ENCODE data around the gene MGAT5. TPM values are rescaled to one million over a fixed set of nuclear protein-coding genes. Genes with fewer than 3 reads are reported as not detected.
A peak's percentile ranks its signal among the peaks of the same experiment; 100 is the strongest.

MGAT5 gene
- total RNA-seq, 1 donor from 2014 or later: 58.8 TPM

DNA sequence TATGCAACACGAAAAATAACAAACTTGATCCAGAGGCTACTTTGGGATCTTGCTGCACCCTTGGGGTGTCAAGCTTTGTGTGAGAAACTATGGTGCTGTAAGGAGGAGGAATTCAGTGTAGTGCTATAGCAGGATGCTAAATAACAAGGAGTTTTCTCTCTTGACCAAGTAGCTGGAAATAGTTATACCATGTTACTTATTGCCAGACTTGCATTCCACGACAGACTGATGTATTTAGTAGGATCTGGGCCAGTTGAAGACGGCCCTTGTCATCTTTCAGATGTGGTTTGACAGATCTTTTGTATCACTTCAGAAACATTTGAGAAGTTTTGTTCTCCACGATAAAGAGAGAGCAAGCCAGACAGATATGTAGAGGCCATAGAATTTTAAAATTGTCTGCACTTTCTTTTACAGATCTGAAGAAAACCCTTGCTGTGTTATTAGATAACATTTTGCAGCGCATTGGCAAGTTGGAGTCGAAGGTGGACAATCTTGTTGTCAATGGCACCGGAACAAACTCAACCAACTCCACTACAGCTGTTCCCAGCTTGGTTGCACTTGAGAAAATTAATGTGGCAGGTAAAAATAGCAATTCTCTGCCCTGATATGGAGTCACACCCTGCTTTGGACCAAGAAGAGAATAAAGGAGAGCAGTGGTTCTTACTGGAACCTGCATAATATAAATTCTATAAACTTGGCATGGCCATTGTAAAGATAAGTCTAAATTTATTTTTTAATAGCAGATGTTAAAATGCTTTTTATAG, 16.3 kb downstream of the MGAT5 start:
- H3K27me3 Mint-ChIP-seq (ENCODE audit: unreplicated experiment): no peaks in the 10 kb centered on the region
- peaks cover 1% of the 10 kb centered on the region for H3K9me3 Mint-ChIP-seq (ENCODE audit: unreplicated experiment)
- H3K36me3 Mint-ChIP-seq (ENCODE audit: unreplicated experiment): no peaks in the 10 kb centered on the region
- no peak overlapping the region for H3K4me3 Mint-ChIP-seq (ENCODE audit: unreplicated experiment)
- TF ChIP-seq, protein P1, sequence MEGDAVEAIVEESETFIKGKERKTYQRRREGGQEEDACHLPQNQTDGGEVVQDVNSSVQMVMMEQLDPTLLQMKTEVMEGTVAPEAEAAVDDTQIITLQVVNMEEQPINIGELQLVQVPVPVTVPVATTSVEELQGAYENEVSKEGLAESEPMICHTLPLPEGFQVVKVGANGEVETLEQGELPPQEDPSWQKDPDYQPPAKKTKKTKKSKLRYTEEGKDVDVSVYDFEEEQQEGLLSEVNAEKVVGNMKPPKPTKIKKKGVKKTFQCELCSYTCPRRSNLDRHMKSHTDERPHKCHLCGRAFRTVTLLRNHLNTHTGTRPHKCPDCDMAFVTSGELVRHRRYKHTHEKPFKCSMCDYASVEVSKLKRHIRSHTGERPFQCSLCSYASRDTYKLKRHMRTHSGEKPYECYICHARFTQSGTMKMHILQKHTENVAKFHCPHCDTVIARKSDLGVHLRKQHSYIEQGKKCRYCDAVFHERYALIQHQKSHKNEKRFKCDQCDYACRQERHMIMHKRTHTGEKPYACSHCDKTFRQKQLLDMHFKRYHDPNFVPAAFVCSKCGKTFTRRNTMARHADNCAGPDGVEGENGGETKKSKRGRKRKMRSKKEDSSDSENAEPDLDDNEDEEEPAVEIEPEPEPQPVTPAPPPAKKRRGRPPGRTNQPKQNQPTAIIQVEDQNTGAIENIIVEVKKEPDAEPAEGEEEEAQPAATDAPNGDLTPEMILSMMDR (IDR thresholded peaks at IDR 0.05; ENCODE audit: partially characterized antibody, unreplicated experiment): no peak
- H3K4me1 Mint-ChIP-seq (ENCODE audit: low read depth, unreplicated experiment): peaks cover 22% of the 10 kb centered on the region
- no peak for DNase-seq
- H3K27ac Mint-ChIP-seq (ENCODE audit: unreplicated experiment): no peak overlapping the region

DNA sequence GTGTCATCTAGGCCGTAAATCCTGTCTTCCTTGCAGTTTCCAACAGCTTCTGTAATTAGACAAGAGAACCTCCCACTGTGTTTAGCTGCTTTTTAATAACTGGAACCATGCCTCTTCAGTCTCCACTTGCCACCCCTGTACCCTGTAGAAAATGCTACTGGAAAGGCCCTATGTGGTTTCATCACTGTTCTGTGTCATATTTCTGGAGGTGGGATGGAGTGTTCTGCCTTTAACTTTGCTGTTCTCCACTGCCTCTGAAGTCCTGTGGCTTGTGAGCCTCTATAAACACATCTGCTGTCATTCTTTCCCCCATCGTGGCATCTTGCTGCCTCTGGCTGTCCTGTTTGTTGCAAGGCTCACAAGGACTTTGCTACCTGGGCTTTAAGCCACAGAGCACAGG, 17.9 kb downstream of the MGAT5 start:
- H3K4me3 Mint-ChIP-seq (ENCODE audit: unreplicated experiment): no peak overlapping the region
- peaks cover 3% of the 10 kb centered on the region for H3K9me3 Mint-ChIP-seq (ENCODE audit: unreplicated experiment)
- H3K36me3 Mint-ChIP-seq (ENCODE audit: unreplicated experiment): no peaks in the 10 kb centered on the region
- no peak overlapping the region for H3K27ac Mint-ChIP-seq (ENCODE audit: unreplicated experiment)
- DNase-seq: no peak
- no peaks in the 10 kb centered on the region for H3K27me3 Mint-ChIP-seq (ENCODE audit: unreplicated experiment)
- TF ChIP-seq, protein P1 (IDR thresholded peaks at IDR 0.05; ENCODE audit: partially characterized antibody, unreplicated experiment): no peak
- peaks cover 23% of the 10 kb centered on the region for H3K4me1 Mint-ChIP-seq (ENCODE audit: low read depth, unreplicated experiment)

DNA sequence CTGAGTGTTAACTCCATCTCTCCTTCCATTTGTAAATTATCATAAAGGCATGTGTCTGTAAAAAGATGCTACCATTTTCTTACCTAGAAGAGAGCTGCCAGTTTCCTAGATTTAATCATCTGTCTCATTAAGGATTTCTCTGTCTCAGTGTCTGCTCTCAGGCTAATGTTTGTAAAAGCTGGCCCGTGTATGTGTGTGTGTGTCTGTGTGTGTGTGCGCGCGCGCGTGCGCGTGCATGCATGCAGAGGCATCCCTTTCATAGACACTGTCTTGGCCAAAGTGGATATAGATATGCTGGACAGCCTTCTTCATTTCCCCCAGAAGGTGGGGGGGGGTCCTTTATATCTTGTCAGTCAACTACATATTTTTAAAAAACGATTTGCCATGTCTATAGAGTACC, 18.9 kb downstream of the MGAT5 start:
- Mint-ChIP-seq H3K4me3 (ENCODE audit: unreplicated experiment) (no peak overlapping the region), H3K9me3 (ENCODE audit: unreplicated experiment) (peaks cover 3% of the 10 kb centered on the region), H3K36me3 (ENCODE audit: unreplicated experiment) (no peaks in the 10 kb centered on the region), H3K4me1 (ENCODE audit: low read depth, unreplicated experiment) (peaks cover 19% of the 10 kb centered on the region), H3K27me3 (ENCODE audit: unreplicated experiment) (peaks cover 2% of the 10 kb centered on the region), H3K27ac (ENCODE audit: unreplicated experiment) (no peak overlapping the region)
- DNase-seq: peak; percentile 30
- TF ChIP-seq, protein P1 (IDR thresholded peaks at IDR 0.05; ENCODE audit: partially characterized antibody, unreplicated experiment): no peak

DNA sequence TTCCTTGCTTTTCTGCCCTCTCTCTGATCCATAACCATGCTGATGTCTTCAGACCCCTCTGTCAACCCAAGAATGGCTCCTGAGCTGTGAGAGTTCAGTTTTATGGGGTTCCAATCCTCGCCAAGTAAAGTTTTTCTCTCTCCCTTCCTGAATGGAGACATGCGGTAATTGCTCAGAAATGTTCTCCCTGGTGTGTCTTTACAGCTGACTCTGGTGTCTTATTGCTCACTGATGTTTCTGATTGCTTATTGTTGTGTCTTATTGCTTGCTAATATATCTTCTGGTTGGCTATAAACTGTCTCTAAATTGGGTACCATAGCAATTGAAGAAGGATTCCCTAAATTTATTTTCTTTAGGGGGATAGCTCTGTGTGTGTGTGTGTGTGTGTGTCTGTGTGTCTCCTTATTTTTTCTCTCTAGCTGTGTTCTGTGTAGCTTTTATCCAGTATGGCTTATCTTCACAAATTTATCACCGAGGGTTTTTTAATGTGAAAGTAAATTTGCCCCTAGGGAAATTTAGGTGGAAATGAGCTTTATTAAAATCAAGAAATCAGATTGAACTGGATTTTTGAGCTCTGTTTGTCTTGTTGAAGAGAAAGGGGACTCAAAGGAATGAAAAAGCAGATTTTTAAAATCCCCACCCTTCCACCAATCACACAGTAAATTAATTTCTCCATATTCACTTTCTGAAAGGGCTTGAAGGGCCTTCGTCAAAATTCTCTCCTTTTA, 19.5 kb downstream of the MGAT5 start:
- TF ChIP-seq, protein P1 (IDR thresholded peaks at IDR 0.05; ENCODE audit: partially characterized antibody, unreplicated experiment): no peak
- H3K27me3 Mint-ChIP-seq (ENCODE audit: unreplicated experiment): peaks cover 2% of the 10 kb centered on the region
- peaks cover 3% of the 10 kb centered on the region for H3K9me3 Mint-ChIP-seq (ENCODE audit: unreplicated experiment)
- H3K4me1 Mint-ChIP-seq (ENCODE audit: low read depth, unreplicated experiment): peaks cover 19% of the 10 kb centered on the region
- no peak overlapping the region for H3K4me3 Mint-ChIP-seq (ENCODE audit: unreplicated experiment)
- H3K27ac Mint-ChIP-seq (ENCODE audit: unreplicated experiment): no peak overlapping the region
- no peaks in the 10 kb centered on the region for H3K36me3 Mint-ChIP-seq (ENCODE audit: unreplicated experiment)
- DNase-seq: no peak

DNA sequence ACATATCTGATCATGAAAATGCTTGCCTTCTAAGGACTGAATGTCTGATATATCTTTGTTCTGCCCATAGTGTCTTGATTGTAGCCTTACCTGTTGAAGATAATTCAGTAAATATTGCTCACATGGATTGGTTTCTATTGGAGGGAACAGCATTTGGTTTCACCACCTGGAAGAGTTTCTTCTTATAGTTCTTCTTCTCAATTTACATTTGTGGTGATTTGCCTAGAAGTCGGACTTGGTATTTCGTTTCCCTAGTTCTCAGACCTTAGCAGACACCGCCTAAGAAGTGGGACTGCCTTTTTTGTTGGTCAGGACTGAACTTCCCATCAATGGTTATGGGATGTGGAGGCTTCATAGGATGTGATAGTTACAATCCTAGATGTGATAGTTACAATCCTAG, 20.2 kb downstream of the MGAT5 start:
- H3K27ac Mint-ChIP-seq (ENCODE audit: unreplicated experiment): no peak overlapping the region
- peaks cover 3% of the 10 kb centered on the region for H3K9me3 Mint-ChIP-seq (ENCODE audit: unreplicated experiment)
- H3K4me3 Mint-ChIP-seq (ENCODE audit: unreplicated experiment): no peak overlapping the region
- no peaks in the 10 kb centered on the region for H3K36me3 Mint-ChIP-seq (ENCODE audit: unreplicated experiment)
- H3K27me3 Mint-ChIP-seq (ENCODE audit: unreplicated experiment): peaks cover 2% of the 10 kb centered on the region
- H3K4me1 Mint-ChIP-seq (ENCODE audit: low read depth, unreplicated experiment): peaks cover 18% of the 10 kb centered on the region
- DNase-seq: no peak
- TF ChIP-seq, protein P1 (IDR thresholded peaks at IDR 0.05; ENCODE audit: partially characterized antibody, unreplicated experiment): no peak

All from glutamatergic neuron (in vitro differentiated cells).